Measurements from ENCODE around the gene EXTL1.

Gene EXTL1

DNA sequence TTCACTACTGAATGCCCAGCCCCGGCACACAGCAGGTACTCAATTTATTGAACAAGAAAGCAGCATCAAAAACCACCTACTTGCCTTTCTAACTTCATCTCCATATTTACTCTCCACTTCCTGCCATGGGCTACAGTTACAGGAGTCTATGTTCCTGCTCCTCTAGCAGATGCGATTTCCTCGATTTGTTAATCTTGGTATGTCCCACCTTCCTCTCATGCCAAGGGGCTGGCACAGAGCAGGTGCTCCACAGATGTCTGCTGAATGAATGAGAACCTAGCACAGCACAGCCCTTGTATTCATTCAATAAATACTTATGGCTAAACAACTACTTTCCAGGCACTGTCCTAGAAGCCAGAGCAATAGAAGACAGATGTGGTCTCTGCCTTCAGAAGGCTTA lies 35.9 kb upstream of the EXTL1 start:
- TF ChIP-seq TEAD4 (IDR thresholded peaks at IDR 0.05) (no peak), EGR1 (IDR thresholded peaks at IDR 0.05) (no peak), FOXM1 (IDR thresholded peaks at IDR 0.05; ENCODE audit: borderline replicate concordance, low read depth) (no peak), NFIC (IDR thresholded peaks at IDR 0.05) (no peak), ZBTB7A (IDR thresholded peaks at IDR 0.05; ENCODE audit: low read depth) (no peak), EP300 (IDR thresholded peaks at IDR 0.05; ENCODE audit: borderline replicate concordance) (no peak), YY1 (IDR thresholded peaks at IDR 0.05; ENCODE audit: low read depth) (no peak), RAD21 (IDR thresholded peaks at IDR 0.05; ENCODE audit: low read depth) (no peak), CREB1 (IDR thresholded peaks at IDR 0.05; ENCODE audit: low read depth) (no peak), TAF1 (IDR thresholded peaks at IDR 0.05; ENCODE audit: low read depth) (no peak), CEBPB (IDR thresholded peaks at IDR 0.05) (no peak), TCF12 (IDR thresholded peaks at IDR 0.05; ENCODE audit: low read depth) (no peak)
- TF ChIP-seq, protein P1, sequence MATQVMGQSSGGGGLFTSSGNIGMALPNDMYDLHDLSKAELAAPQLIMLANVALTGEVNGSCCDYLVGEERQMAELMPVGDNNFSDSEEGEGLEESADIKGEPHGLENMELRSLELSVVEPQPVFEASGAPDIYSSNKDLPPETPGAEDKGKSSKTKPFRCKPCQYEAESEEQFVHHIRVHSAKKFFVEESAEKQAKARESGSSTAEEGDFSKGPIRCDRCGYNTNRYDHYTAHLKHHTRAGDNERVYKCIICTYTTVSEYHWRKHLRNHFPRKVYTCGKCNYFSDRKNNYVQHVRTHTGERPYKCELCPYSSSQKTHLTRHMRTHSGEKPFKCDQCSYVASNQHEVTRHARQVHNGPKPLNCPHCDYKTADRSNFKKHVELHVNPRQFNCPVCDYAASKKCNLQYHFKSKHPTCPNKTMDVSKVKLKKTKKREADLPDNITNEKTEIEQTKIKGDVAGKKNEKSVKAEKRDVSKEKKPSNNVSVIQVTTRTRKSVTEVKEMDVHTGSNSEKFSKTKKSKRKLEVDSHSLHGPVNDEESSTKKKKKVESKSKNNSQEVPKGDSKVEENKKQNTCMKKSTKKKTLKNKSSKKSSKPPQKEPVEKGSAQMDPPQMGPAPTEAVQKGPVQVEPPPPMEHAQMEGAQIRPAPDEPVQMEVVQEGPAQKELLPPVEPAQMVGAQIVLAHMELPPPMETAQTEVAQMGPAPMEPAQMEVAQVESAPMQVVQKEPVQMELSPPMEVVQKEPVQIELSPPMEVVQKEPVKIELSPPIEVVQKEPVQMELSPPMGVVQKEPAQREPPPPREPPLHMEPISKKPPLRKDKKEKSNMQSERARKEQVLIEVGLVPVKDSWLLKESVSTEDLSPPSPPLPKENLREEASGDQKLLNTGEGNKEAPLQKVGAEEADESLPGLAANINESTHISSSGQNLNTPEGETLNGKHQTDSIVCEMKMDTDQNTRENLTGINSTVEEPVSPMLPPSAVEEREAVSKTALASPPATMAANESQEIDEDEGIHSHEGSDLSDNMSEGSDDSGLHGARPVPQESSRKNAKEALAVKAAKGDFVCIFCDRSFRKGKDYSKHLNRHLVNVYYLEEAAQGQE (IDR thresholded peaks at IDR 0.05; ENCODE audit: low read depth) = no peak
- TF ChIP-seq, protein P2, sequence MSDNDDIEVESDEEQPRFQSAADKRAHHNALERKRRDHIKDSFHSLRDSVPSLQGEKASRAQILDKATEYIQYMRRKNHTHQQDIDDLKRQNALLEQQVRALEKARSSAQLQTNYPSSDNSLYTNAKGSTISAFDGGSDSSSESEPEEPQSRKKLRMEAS (IDR thresholded peaks at IDR 0.05) = no peak
- TF ChIP-seq, protein P3, sequence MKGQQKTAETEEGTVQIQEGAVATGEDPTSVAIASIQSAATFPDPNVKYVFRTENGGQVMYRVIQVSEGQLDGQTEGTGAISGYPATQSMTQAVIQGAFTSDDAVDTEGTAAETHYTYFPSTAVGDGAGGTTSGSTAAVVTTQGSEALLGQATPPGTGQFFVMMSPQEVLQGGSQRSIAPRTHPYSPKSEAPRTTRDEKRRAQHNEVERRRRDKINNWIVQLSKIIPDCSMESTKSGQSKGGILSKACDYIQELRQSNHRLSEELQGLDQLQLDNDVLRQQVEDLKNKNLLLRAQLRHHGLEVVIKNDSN (IDR thresholded peaks at IDR 0.05) = no peak

DNA sequence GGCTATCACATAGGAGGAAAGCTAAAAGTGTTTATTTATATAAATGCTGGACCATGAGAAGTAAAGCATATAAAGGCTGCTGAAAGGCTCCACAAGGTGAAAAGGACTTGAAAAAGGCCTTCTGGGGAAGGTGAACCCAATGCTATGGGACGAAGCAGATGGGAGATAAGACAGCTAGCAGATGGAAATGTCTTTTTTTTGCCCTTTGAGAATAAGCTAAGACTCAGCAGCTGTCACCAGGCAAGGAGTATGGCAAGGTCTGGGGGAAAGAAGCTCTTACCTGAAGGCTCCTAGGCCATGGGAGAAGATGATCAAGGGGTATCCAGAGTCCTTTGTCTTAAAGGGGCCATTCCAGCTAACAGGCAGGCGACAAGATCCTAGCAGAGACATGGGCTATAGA lies 33.6 kb upstream of the EXTL1 start:
- TF ChIP-seq NFIC (IDR thresholded peaks at IDR 0.05) = no peak
- TF ChIP-seq CEBPB (IDR thresholded peaks at IDR 0.05) = no peak
- no peak for TF ChIP-seq CREB1 (IDR thresholded peaks at IDR 0.05; ENCODE audit: low read depth)
- TF ChIP-seq YY1 (IDR thresholded peaks at IDR 0.05; ENCODE audit: low read depth) = no peak
- TF ChIP-seq, protein P3 (IDR thresholded peaks at IDR 0.05) = no peak
- no peak for TF ChIP-seq TEAD4 (IDR thresholded peaks at IDR 0.05)
- TF ChIP-seq TCF12 (IDR thresholded peaks at IDR 0.05; ENCODE audit: low read depth) = no peak
- no peak for TF ChIP-seq EP300 (IDR thresholded peaks at IDR 0.05; ENCODE audit: borderline replicate concordance)
- no peak for TF ChIP-seq EGR1 (IDR thresholded peaks at IDR 0.05)
- no peak for TF ChIP-seq ZBTB7A (IDR thresholded peaks at IDR 0.05; ENCODE audit: low read depth)
- no peak for TF ChIP-seq TAF1 (IDR thresholded peaks at IDR 0.05; ENCODE audit: low read depth)
- TF ChIP-seq, protein P1 (IDR thresholded peaks at IDR 0.05; ENCODE audit: low read depth) = no peak
- TF ChIP-seq, protein P2 (IDR thresholded peaks at IDR 0.05) = no peak
- no peak for TF ChIP-seq RAD21 (IDR thresholded peaks at IDR 0.05; ENCODE audit: low read depth)
- no peak for TF ChIP-seq FOXM1 (IDR thresholded peaks at IDR 0.05; ENCODE audit: borderline replicate concordance, low read depth)

DNA sequence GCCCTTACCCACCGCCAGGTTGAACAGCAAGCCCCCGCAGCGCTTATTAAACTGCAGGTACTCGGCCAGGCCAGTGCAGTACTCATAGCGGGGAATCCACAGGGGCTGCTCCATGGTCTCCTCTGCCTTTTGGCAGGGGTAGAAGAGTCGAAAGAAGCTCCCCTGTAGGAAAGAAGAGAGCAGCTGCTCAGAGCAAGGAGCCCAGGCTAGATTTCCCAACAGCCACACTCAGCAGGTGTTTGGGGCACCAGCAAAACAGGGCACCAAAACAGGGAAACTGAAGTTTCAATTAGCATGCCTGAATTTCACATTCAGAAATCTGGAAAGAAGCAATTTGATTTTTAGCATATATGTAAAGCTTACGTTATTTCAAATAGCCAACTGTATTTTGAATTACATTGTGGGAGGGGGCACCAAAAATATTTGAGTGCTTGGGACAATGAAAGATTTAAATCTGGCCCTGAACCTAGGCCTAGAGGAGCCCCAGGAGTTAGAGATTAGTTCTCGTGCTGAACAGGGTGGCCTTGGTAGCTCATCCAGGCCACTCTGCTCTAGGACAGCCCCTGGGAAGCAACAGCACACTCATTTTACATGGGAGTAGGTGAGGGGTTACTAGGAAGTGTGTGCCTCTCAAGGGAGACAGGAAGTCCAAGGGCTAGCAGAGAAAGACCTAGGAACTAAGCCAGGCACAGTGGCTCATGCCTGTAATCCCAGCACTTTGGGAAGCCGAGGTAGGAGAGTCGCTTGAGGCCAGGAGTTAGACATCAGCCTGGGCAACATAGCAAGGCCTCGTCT lies 31.9 kb upstream of the EXTL1 start:
- no peak for TF ChIP-seq TAF1 (IDR thresholded peaks at IDR 0.05; ENCODE audit: low read depth)
- no peak for TF ChIP-seq CREB1 (IDR thresholded peaks at IDR 0.05; ENCODE audit: low read depth)
- TF ChIP-seq EGR1 (IDR thresholded peaks at IDR 0.05) = no peak
- TF ChIP-seq, protein P1 (IDR thresholded peaks at IDR 0.05; ENCODE audit: low read depth) = no peak
- TF ChIP-seq, protein P2 (IDR thresholded peaks at IDR 0.05) = no peak
- TF ChIP-seq YY1 (IDR thresholded peaks at IDR 0.05; ENCODE audit: low read depth) = no peak
- no peak for TF ChIP-seq FOXM1 (IDR thresholded peaks at IDR 0.05; ENCODE audit: borderline replicate concordance, low read depth)
- no peak for TF ChIP-seq ZBTB7A (IDR thresholded peaks at IDR 0.05; ENCODE audit: low read depth)
- no peak for TF ChIP-seq EP300 (IDR thresholded peaks at IDR 0.05; ENCODE audit: borderline replicate concordance)
- TF ChIP-seq, protein P3 (IDR thresholded peaks at IDR 0.05) = no peak
- no peak for TF ChIP-seq NFIC (IDR thresholded peaks at IDR 0.05)
- no peak for TF ChIP-seq RAD21 (IDR thresholded peaks at IDR 0.05; ENCODE audit: low read depth)
- TF ChIP-seq TCF12 (IDR thresholded peaks at IDR 0.05; ENCODE audit: low read depth) = no peak
- no peak for TF ChIP-seq CEBPB (IDR thresholded peaks at IDR 0.05)
- no peak for TF ChIP-seq TEAD4 (IDR thresholded peaks at IDR 0.05)

Measured in Ishikawa (cell line).